ENCODE measurements around the gene TREML4. TPM values are rescaled to one million over a fixed set of nuclear protein-coding genes. Genes with fewer than 3 reads are reported as not detected.

Gene TREML4
- total and polyA plus RNA-seq, 2 of the 4 experiments (the other 2 are of a cell fraction): not detected

GRCh38 chr6:41286544-41287346 is 58.6 kb downstream of the TREML4 start, which contains the start of gene TREM1:
TSS of gene TREM1 (minus strand) at chr6:41286682. CDS start at chr6:41286655, 27 bp downstream.
- no TSS peak for BruUV-seq (replicated peaks)
- Histone ChIP-seq H2AK9ac (replicated peaks; ENCODE audit: low read depth, low read length, poor library complexity) (no peak within 1 kb of the TSS), H3K9ac (ENCODE audit: low read depth, low read length) (no peak within 1 kb of the TSS), H2AFZ (replicated peaks; ENCODE audit: low read length, poor library complexity) (peak within 1 kb of the TSS; percentile 5), H3K4me2 (ENCODE audit: low read depth, low read length) (no peak within 1 kb of the TSS), H2BK120ac (ENCODE audit: low read depth, low read length) (no peak within 1 kb of the TSS), H4K20me1 (ENCODE audit: insufficient read depth, low read length) (no peaks in the 10 kb centered on the region), H3K36me3 (ENCODE audit: control insufficient read depth, insufficient read depth, low read length) (no peaks in the 10 kb centered on the region), H3K4me1 (ENCODE audit: control insufficient read depth, insufficient read depth, low read length) (no peaks in the 10 kb centered on the region), H4K5ac (ENCODE audit: low read depth, low read length) (no peak within 1 kb of the TSS), H2AK5ac (ENCODE audit: low read depth, low read length) (no peak within 1 kb of the TSS), H2BK20ac (ENCODE audit: low read depth, low read length) (no peak within 1 kb of the TSS), H3K9me1 (ENCODE audit: insufficient read depth, low read length) (no peaks in the 10 kb centered on the region), H3K23ac (ENCODE audit: low read depth, low read length) (no peak within 1 kb of the TSS), H4K8ac (ENCODE audit: low read depth in 2 of 2, low read length in 2 of 2) (no peak within 1 kb of the TSS), H3K27ac (ENCODE audit: insufficient read depth, low read length) (no peak within 1 kb of the TSS), H3K9me3 (ENCODE audit: control insufficient read depth, insufficient read depth, low read length) (no peaks in the 10 kb centered on the region), H3K14ac (replicated peaks; ENCODE audit: low read depth, low read length) (no peak within 1 kb of the TSS), H2BK15ac (ENCODE audit: low read depth, low read length) (no peak within 1 kb of the TSS), H3K4ac (ENCODE audit: low read depth, low read length) (no peak within 1 kb of the TSS), H3K27me3 (ENCODE audit: control insufficient read depth, insufficient read depth, low read length) (peaks cover 5% of the 10 kb centered on the region), H3K56ac (ENCODE audit: extremely low read depth, insufficient read depth, low read length) (no peak within 1 kb of the TSS), H3K79me1 (ENCODE audit: low read depth in 1 of 2, low read length in 2 of 2) (no peaks in the 10 kb centered on the region), H2BK5ac (ENCODE audit: low read depth, low read length, poor library complexity, severe bottlenecking) (no peak within 1 kb of the TSS), H4K91ac (ENCODE audit: insufficient read depth, low read depth, low read length) (no peak within 1 kb of the TSS; the same call in 1 of the 2 replicates), H3K18ac (ENCODE audit: low read depth, low read length) (peak within 1 kb of the TSS; percentile 21; the same call in 1 of the 2 replicates), H3K4me3 (ENCODE audit: insufficient read depth, low read depth, low read length) (no peak within 1 kb of the TSS)
- no CpG with 5 or more reads among the region's 8 CpGs for WGBS, 2 experiments (ENCODE audit: extremely low coverage in 2 of 2, insufficient read length in 1 of 2)
- ATAC-seq (ENCODE audit: low read depth) (no peak), DNase-seq (peak; percentile 51)
- TF ChIP-seq POLR2A (IDR thresholded peaks at IDR 0.05; ENCODE audit: low read depth, low read length) (no peak), CEBPB (IDR thresholded peaks at IDR 0.05; ENCODE audit: low read depth, low read length) (peak; percentile 90)
- in situ Hi-C loops (cut with MboI; ENCODE audit: low sequenced_read_pairs) (no loop called here), dilution Hi-C loops (cut with HindIII; ENCODE audit: low sequenced_read_pairs, unreplicated experiment) (no loop called here), intact Hi-C loops (cut with micrococcal nuclease) (no loop called here)
- ChIA-PET POLR2A (ENCODE audit: unreplicated experiment) (no interaction called here), CTCF (no interaction called here)
